ENCODE results near the gene GSTA2. TPM values are rescaled to one million over a fixed set of nuclear protein-coding genes. Genes with fewer than 3 reads are reported as not detected.
A peak's percentile ranks its signal among the peaks of the same experiment; 100 is the strongest.
"Not testable (repeated sequence)": the region's sequence is repeated elsewhere in the genome, so short reads cannot be mapped to it uniquely, and the experiment has no call there.

The GSTA2 gene
- total and polyA plus RNA-seq, 3 donors from 2014 or later, result 65.4 to 89.9 (median 85.9) TPM

DNA sequence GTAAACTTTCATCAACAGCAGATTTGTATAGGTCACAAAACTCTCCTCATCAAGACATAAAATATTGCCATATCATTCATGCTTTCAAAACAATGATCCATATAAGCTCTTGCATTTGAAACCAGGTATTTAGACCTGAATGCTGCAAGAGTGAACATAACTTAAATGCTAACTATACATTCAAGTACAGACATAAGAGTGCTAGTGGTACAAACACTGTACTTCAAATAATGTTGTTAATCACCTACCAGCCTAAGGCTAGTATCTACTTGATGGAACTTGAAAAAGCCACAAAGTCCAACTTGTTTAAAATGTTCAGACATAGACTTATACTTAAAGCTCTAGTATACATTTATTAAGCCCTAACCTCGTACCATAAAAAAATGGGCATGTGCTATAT is 16.0 kb upstream of the GSTA2 start:
- WGBS, 2 donors, result 62 to 74% methylated on average over 1 of the region's 1 CpG
- intact Hi-C loops (cut with DNase I; ENCODE audit: low total_unique reads), result no loop called here

GRCh38 chr6:52776711-52777351 is 13.6 kb upstream of the GSTA2 start:
- H3K27ac ChIP-seq; H3K36me3 ChIP-seq (ENCODE audit: low read depth, missing control alignments); intact Hi-C loops (cut with DNase I; ENCODE audit: low total_unique reads); H3K9me3 ChIP-seq; H3K4me1 ChIP-seq; H3K27me3 ChIP-seq; DNase-seq; H3K4me3 ChIP-seq: not testable (repeated sequence)
- WGBS, 2 donors, result 86 to 95% methylated on average over 8 of the region's 9 CpGs

More for the DNA sequence above, 16.0 kb upstream of the GSTA2 start:
- no peaks in the 10 kb centered on the region for H3K9me3 ChIP-seq
- no peak overlapping the region for H3K4me3 ChIP-seq
- H3K4me1 ChIP-seq, result no peaks in the 10 kb centered on the region
- H3K27ac ChIP-seq, result no peak overlapping the region
- TF ChIP-seq, protein P1, sequence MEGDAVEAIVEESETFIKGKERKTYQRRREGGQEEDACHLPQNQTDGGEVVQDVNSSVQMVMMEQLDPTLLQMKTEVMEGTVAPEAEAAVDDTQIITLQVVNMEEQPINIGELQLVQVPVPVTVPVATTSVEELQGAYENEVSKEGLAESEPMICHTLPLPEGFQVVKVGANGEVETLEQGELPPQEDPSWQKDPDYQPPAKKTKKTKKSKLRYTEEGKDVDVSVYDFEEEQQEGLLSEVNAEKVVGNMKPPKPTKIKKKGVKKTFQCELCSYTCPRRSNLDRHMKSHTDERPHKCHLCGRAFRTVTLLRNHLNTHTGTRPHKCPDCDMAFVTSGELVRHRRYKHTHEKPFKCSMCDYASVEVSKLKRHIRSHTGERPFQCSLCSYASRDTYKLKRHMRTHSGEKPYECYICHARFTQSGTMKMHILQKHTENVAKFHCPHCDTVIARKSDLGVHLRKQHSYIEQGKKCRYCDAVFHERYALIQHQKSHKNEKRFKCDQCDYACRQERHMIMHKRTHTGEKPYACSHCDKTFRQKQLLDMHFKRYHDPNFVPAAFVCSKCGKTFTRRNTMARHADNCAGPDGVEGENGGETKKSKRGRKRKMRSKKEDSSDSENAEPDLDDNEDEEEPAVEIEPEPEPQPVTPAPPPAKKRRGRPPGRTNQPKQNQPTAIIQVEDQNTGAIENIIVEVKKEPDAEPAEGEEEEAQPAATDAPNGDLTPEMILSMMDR (IDR thresholded peaks at IDR 0.05), result no peak
- TF ChIP-seq POLR2A (IDR thresholded peaks at IDR 0.05), result no peak
- no peak for DNase-seq
- H3K36me3 ChIP-seq (ENCODE audit: low read depth, missing control alignments), result no peaks in the 10 kb centered on the region
- H3K27me3 ChIP-seq, result no peaks in the 10 kb centered on the region

GRCh38 chr6:52769399-52769798 is 6.1 kb upstream of the GSTA2 start:
- peaks cover 10% of the 10 kb centered on the region for H3K4me1 ChIP-seq
- H3K4me3 ChIP-seq; intact Hi-C loops (cut with DNase I; ENCODE audit: low total_unique reads); H3K9me3 ChIP-seq; DNase-seq; H3K27ac ChIP-seq; H3K36me3 ChIP-seq (ENCODE audit: low read depth, missing control alignments); H3K27me3 ChIP-seq: not testable (repeated sequence)
- WGBS, 2 donors, result 86 to 93% methylated on average over 4 of the region's 4 CpGs

DNA sequence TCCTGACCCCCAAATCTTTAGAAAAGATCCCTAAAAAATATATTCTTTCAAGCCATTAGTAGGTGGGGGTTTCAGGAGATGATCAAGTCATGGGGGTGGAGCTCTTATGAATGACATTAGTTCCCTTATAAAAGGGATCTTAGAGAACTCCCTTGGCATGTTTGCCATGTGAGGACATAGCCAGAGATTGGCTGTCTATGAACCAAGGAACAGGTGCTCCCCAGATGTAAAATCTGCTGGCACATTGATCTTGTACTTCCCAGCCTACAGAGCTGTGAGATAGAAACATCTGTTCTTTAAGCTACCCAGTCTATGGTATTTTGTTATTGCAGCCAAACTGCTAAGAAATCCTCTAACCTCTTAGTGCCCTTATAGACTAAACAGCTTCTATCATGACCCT is 4.4 kb upstream of the GSTA2 start:
- H3K36me3 ChIP-seq (ENCODE audit: low read depth, missing control alignments); intact Hi-C loops (cut with DNase I; ENCODE audit: low total_unique reads); H3K4me3 ChIP-seq; H3K27me3 ChIP-seq; DNase-seq; H3K9me3 ChIP-seq; H3K27ac ChIP-seq: not testable (repeated sequence)
- peaks cover 12% of the 10 kb centered on the region for H3K4me1 ChIP-seq

- peak overlapping the region in 1 of 2 donors; percentile 24 for H3K27ac ChIP-seq
- H3K9me3 ChIP-seq; intact Hi-C loops (cut with DNase I; ENCODE audit: low total_unique reads); DNase-seq; H3K36me3 ChIP-seq (ENCODE audit: low read depth, missing control alignments); H3K27me3 ChIP-seq: not testable (repeated sequence)
- peaks cover 12% of the 10 kb centered on the region for H3K4me1 ChIP-seq
- peak overlapping the region in 1 of 2 donors; percentile 50 for H3K4me3 ChIP-seq
- 69 to 81% methylated on average over 5 to 7 of the region's 7 CpGs for WGBS, 2 donors
Measured at GRCh38 chr6:52761673-52762491, 1.4 kb downstream of the GSTA2 start.

GRCh38 chr6:52760105-52760765 is 3.0 kb downstream of the GSTA2 start:
- Histone ChIP-seq H3K27me3 (no peaks in the 10 kb centered on the region), H3K4me3 (no peak overlapping the region), H3K9me3 (no peaks in the 10 kb centered on the region), H3K27ac (no peak overlapping the region), H3K36me3 (ENCODE audit: low read depth, missing control alignments) (no peaks in the 10 kb centered on the region), H3K4me1 (peaks cover 3% of the 10 kb centered on the region)
- TF ChIP-seq POLR2A (IDR thresholded peaks at IDR 0.05), result no peak
- no peak for DNase-seq
- intact Hi-C loops (cut with DNase I; ENCODE audit: low total_unique reads), result no loop called here
- 69 to 73% methylated on average over 6 of the region's 6 CpGs for WGBS, 2 donors

GRCh38 chr6:52759085-52759484 is 4.2 kb downstream of the GSTA2 start:
- TF ChIP-seq, protein P1 (IDR thresholded peaks at IDR 0.05), result no peak
- no peak for TF ChIP-seq POLR2A (IDR thresholded peaks at IDR 0.05)
- no peaks in the 10 kb centered on the region for H3K36me3 ChIP-seq (ENCODE audit: low read depth, missing control alignments)
- H3K4me1 ChIP-seq, result no peaks in the 10 kb centered on the region
- 50 to 63% methylated on average over 1 of the region's 1 CpG for WGBS, 2 donors
- intact Hi-C loops (cut with DNase I; ENCODE audit: low total_unique reads), result no loop called here
- H3K9me3 ChIP-seq, result no peaks in the 10 kb centered on the region
- DNase-seq, result no peak
- H3K27me3 ChIP-seq, result no peaks in the 10 kb centered on the region
- H3K27ac ChIP-seq, result no peak overlapping the region
- no peak overlapping the region for H3K4me3 ChIP-seq

- H3K36me3 ChIP-seq (ENCODE audit: low read depth, missing control alignments); DNase-seq; H3K27ac ChIP-seq; H3K4me1 ChIP-seq; intact Hi-C loops (cut with DNase I; ENCODE audit: low total_unique reads); H3K9me3 ChIP-seq; H3K27me3 ChIP-seq; H3K4me3 ChIP-seq: not testable (repeated sequence)
- 57 to 66% methylated on average over 7 of the region's 7 CpGs for WGBS, 2 donors
Measured at GRCh38 chr6:52757651-52758338, 5.5 kb downstream of the GSTA2 start.

Data from testis (tissue), 3 donors.